ENCODE measurements around the gene SLC7A6OS.

- TF ChIP-seq CTCF (IDR thresholded peaks at IDR 0.05) (no peak), POLR2A (IDR thresholded peaks at IDR 0.05; ENCODE audit: low read depth) (no peak)
Observed at GRCh38 chr16:68353366-68353765, 42.6 kb upstream of the SLC7A6OS start.
